Liver (tissue), 9 donors: ENCODE data around the gene HCCS. TPM values are rescaled to one million over a fixed set of nuclear protein-coding genes. Genes with fewer than 3 reads are reported as not detected.

Experiments used
- DNase-seq: peaks from one replicate; pipeline ENCODE4 v3.0.0-alpha.2; 2017; ENCODE audit warnings: low spot score
- H3K27ac ChIP-seq, 2 donors: one replicate each; pipeline ENCODE4 v1.7.0; 2013; ENCODE audit warnings: inconsistent platforms in 2 of 2, low read length in 2 of 2, control low read depth in 1 of 2, low read depth in 1 of 2, mild to moderate bottlenecking in 1 of 2
- H3K27me3 ChIP-seq, 4 donors: one replicate each; pipeline versions ENCODE4 v1.6.1 to v1.7.0; 2013; ENCODE audit warnings: low read length in 3 of 4, inconsistent platforms in 1 of 4, mild to moderate bottlenecking in 1 of 4, moderate library complexity in 1 of 4; ENCODE audit not compliant: control insufficient read depth in 4 of 4, insufficient read depth in 4 of 4
- H3K36me3 ChIP-seq, 4 donors: one replicate each; pipeline versions ENCODE4 v1.6.1 to v1.7.0; 2013; ENCODE audit warnings: low read length in 3 of 4, mild to moderate bottlenecking in 3 of 4, low read depth in 1 of 4, moderate library complexity in 1 of 4; ENCODE audit not compliant: control insufficient read depth in 4 of 4, insufficient read depth in 3 of 4
- H3K4me1 ChIP-seq, 4 donors: one replicate each; pipeline versions ENCODE4 v1.6.1 to v1.7.0; 2013; ENCODE audit warnings: low read length in 3 of 4, mild to moderate bottlenecking in 3 of 4, moderate library complexity in 1 of 4; ENCODE audit not compliant: control insufficient read depth in 4 of 4, insufficient read depth in 4 of 4
- H3K4me3 ChIP-seq, 3 donors: one replicate each; pipeline versions ENCODE4 v1.6.1 to v1.7.0; 2013; ENCODE audit warnings: low read length in 3 of 3, control low read depth in 1 of 3, low read depth in 1 of 3, mild to moderate bottlenecking in 1 of 3
- H3K9ac ChIP-seq, 2 donors: one replicate each; pipeline ENCODE4 v1.7.0; 2013; ENCODE audit warnings: low read length in 2 of 2, mild to moderate bottlenecking in 2 of 2, moderate library complexity in 2 of 2, control low read depth in 1 of 2, low read depth in 1 of 2
- H3K9me3 ChIP-seq, 4 donors: one replicate each; pipeline versions ENCODE4 v1.6.1 to v1.7.0; 2013; ENCODE audit warnings: low read length in 3 of 4; ENCODE audit not compliant: control insufficient read depth in 4 of 4
- ATF3 ChIP-seq: IDR thresholded peaks from 2 replicates; pipeline ENCODE4 v1.6.1; 2016; ENCODE audit warnings: antibody characterized with exemption
- CTCF ChIP-seq: fragments of 150-350 bp; IDR thresholded peaks from 2 replicates; pipeline ENCODE4 v1.5.1; 2017; ENCODE audit warnings: improper control_type of control experiment, low read depth, low read length; ENCODE audit not compliant: missing input control
- EGR1 ChIP-seq, 2 donors: IDR thresholded peaks; 2 replicates each; pipeline ENCODE4 v1.6.1; 2016 to 2018; ENCODE audit warnings: antibody characterized with exemption in 2 of 2, low read depth in 2 of 2
- FOXA1 ChIP-seq: IDR thresholded peaks from 2 replicates; pipeline ENCODE4 v1.6.1; 2016; ENCODE audit warnings: antibody characterized with exemption
- FOXA2 ChIP-seq: IDR thresholded peaks from 2 replicates; pipeline ENCODE4 v1.6.1; 2016; ENCODE audit warnings: antibody characterized with exemption
- HNF4A ChIP-seq, 2 donors: conservative IDR thresholded peaks; 2 replicates each; pipeline ENCODE4 v1.6.1; 2016; ENCODE audit warnings: antibody characterized with exemption in 2 of 2, mild to moderate bottlenecking in 2 of 2
- HNF4G ChIP-seq: IDR thresholded peaks from 2 replicates; pipeline ENCODE4 v1.6.1; 2016; ENCODE audit warnings: antibody characterized with exemption
- JUND ChIP-seq, 2 donors: IDR thresholded peaks; 2 replicates each; pipeline ENCODE4 v1.6.1; 2016; ENCODE audit warnings: antibody characterized with exemption in 2 of 2
- NR2F2 ChIP-seq: IDR thresholded peaks from 2 replicates; pipeline ENCODE4 v1.6.1; 2016; ENCODE audit warnings: antibody characterized with exemption
- RAD21 ChIP-seq, 2 donors: IDR thresholded peaks; 2 replicates each; pipeline ENCODE4 v1.6.1; 2016; ENCODE audit warnings: antibody characterized with exemption in 2 of 2, mild to moderate bottlenecking in 2 of 2
- REST ChIP-seq: IDR thresholded peaks from 2 replicates; pipeline ENCODE4 v1.6.1; 2016; ENCODE audit warnings: antibody characterized with exemption, mild to moderate bottlenecking
- RXRA ChIP-seq, 2 donors: IDR thresholded peaks; 2 replicates each; pipeline ENCODE4 v1.6.1; 2017 to 2018; ENCODE audit warnings: antibody characterized with exemption in 2 of 2, mild to moderate bottlenecking in 1 of 2
- SP1 ChIP-seq: IDR thresholded peaks from 2 replicates; pipeline ENCODE4 v1.6.1; 2018; ENCODE audit warnings: antibody characterized with exemption, mild to moderate bottlenecking
- TAF1 ChIP-seq: conservative IDR thresholded peaks from 2 replicates; pipeline ENCODE4 v1.6.1; 2016; ENCODE audit warnings: antibody characterized with exemption, mild to moderate bottlenecking
- YY1 ChIP-seq: IDR thresholded peaks from 2 replicates; pipeline ENCODE4 v1.6.1; 2016; ENCODE audit warnings: antibody characterized with exemption, mild to moderate bottlenecking
- ZBTB33 ChIP-seq: IDR thresholded peaks from 2 replicates; pipeline ENCODE4 v1.6.1; 2016; ENCODE audit warnings: antibody characterized with exemption
- WGBS: extraction: QIAGEN DNeasy Blood & Tissue Kit; methylation state at CpG from one replicate; pipeline ENCODE4 v1.1.7; 2013; 5-methylcytosine and 5-hydroxymethylcytosine counted together
- polyA plus RNA-seq, 2 donors: library from polyadenylated mRNA; stranded (reverse) in 1 of 2; unstranded in 1 of 2; fragments of 200-250 nt in 1 of 2; fragments of >200 nt in 1 of 2; fragmentation: Nextera tagmentation in 1 of 2; extraction: Ambion mirVana in 1 of 2; gene quantifications; one replicate each; pipeline versions ENCODE4 v1.2.1 to v1.2.3, GENCODE V29; 2013 to 2015
- total RNA-seq, 2 donors: library from RNA; depleted of rRNA; stranded (reverse); fragments of >200 nt; gene quantifications; one replicate each; pipeline ENCODE4 v1.2.3, GENCODE V29; 2014
- donor health status: healthy.
- donor health status: healthy.
- donor health status: healthy.
- donor health status: healthy.
- donor health status: healthy.

The HCCS gene
- total and polyA plus RNA-seq, 4 donors: 11.2 to 16.0 (median 14.3) TPM

- no peak for TF ChIP-seq TAF1
- no peak for TF ChIP-seq YY1
- TF ChIP-seq JUND (IDR thresholded peaks at IDR 0.05): no peak
- TF ChIP-seq HNF4G: no peak
- no peaks in the 10 kb centered on the region for H3K9me3 ChIP-seq
- H3K4me3 ChIP-seq: no peak overlapping the region
- no peak overlapping the region for H3K27ac ChIP-seq
- 93% methylated on average over 3 of the region's 3 CpGs for WGBS
- no peaks in the 10 kb centered on the region for H3K27me3 ChIP-seq
- H3K9ac ChIP-seq: no peak overlapping the region
- H3K36me3 ChIP-seq: no peaks in the 10 kb centered on the region
- DNase-seq: no peak
- H3K4me1 ChIP-seq: peaks cover 0 to 7% (median 4%) of the 10 kb centered on the region in 4 donors
These were observed 8.1 kb upstream of the HCCS start for GRCh38 chrX:11103006-11103405.

- Histone ChIP-seq H3K4me1 (peaks cover 0 to 7% (median 4%) of the 10 kb centered on the region in 4 donors), H3K27ac (no peak overlapping the region), H3K4me3 (no peak overlapping the region), H3K36me3 (no peaks in the 10 kb centered on the region), H3K9me3 (no peaks in the 10 kb centered on the region), H3K9ac (no peak overlapping the region), H3K27me3 (no peaks in the 10 kb centered on the region)
- 86% methylated on average over 2 of the region's 2 CpGs for WGBS
- TF ChIP-seq JUND (IDR thresholded peaks at IDR 0.05) (no peak), SP1 (no peak), CTCF (no peak), HNF4G (no peak), RAD21 (IDR thresholded peaks at IDR 0.05) (no peak), REST (no peak), TAF1 (no peak), FOXA2 (no peak), RXRA (IDR thresholded peaks at IDR 0.05) (no peak), ATF3 (no peak)
- no peak for DNase-seq
These were observed 7.4 kb upstream of the HCCS start for GRCh38 chrX:11103751-11104150.

GRCh38 chrX:11105080-11105479, 6.1 kb upstream of the HCCS start:
- no peak overlapping the region for H3K27ac ChIP-seq
- TF ChIP-seq YY1 (no peak), EGR1 (IDR thresholded peaks at IDR 0.05; ENCODE audit: low read depth in 2 of 2) (no peak), FOXA2 (no peak), NR2F2 (no peak), RAD21 (IDR thresholded peaks at IDR 0.05) (no peak), REST (no peak), RXRA (IDR thresholded peaks at IDR 0.05) (no peak), FOXA1 (no peak), TAF1 (no peak), SP1 (no peak), HNF4A (conservative IDR thresholded peaks at IDR 0.05) (no peak), JUND (IDR thresholded peaks at IDR 0.05) (no peak), ATF3 (no peak), ZBTB33 (no peak)
- no peaks in the 10 kb centered on the region for H3K9me3 ChIP-seq
- no peaks in the 10 kb centered on the region for H3K36me3 ChIP-seq
- H3K9ac ChIP-seq: no peak overlapping the region
- peaks cover 0 to 6% (median 4%) of the 10 kb centered on the region in 4 donors for H3K4me1 ChIP-seq
- H3K4me3 ChIP-seq: no peak overlapping the region
- H3K27me3 ChIP-seq: no peaks in the 10 kb centered on the region
- WGBS: 98% methylated on average over 4 of the region's 4 CpGs
- no peak for DNase-seq
